Aortic smooth muscle cell (primary cell): ENCODE measurements around the gene CCDC92. TPM values are rescaled to one million over a fixed set of nuclear protein-coding genes. Genes with fewer than 3 reads are reported as not detected.

ENCODE experiments used
- total RNA-seq: library from RNA; depleted of rRNA; stranded (reverse); fragments of >200 nt; gene quantifications from 2 replicates; pipeline ENCODE4 v1.2.3, GENCODE V29; 2014

CCDC92 gene
- total RNA-seq: 8.2 and 20.9 TPM in 2 replicates

GRCh38 chr12:123972457-123973401 is at the start of gene CCDC92, which contains the start of gene ZNF664:
CCDC92 (minus strand) TSS chr12:123972831; CDS start chr12:123944305, 28,526 bp downstream.
ZNF664 (plus strand) TSS chr12:123973215; CDS start chr12:124012145, 38,930 bp downstream.

Other genes with a start within 250 kb of the CCDC92 start
- 0.13 TPM in 1 of 2 replicates, not detected in the other for gene DNAH10, start 210.5 kb downstream of the CCDC92 start, total RNA-seq
- gene ZNF664, start 384 bp upstream of the CCDC92 start, total RNA-seq: 35.5 and 52.5 TPM in 2 replicates